ENCODE measurements around the gene HOATZ. TPM values are rescaled to one million over a fixed set of nuclear protein-coding genes. Genes with fewer than 3 reads are reported as not detected.

HOATZ gene
- total RNA-seq, 1 donor from 2014 or later, result not detected

- H3K27ac Mint-ChIP-seq (ENCODE audit: unreplicated experiment), result no peak overlapping the region
- H3K4me1 Mint-ChIP-seq (ENCODE audit: unreplicated experiment), result peaks cover 3% of the 10 kb centered on the region
- peaks cover 5% of the 10 kb centered on the region for H3K27me3 Mint-ChIP-seq (ENCODE audit: unreplicated experiment)
- DNase-seq (ENCODE audit: low spot score), result no peak
- H3K36me3 Mint-ChIP-seq (ENCODE audit: low read depth, unreplicated experiment), result no peaks in the 10 kb centered on the region
- no peaks in the 10 kb centered on the region for H3K9me3 Mint-ChIP-seq (ENCODE audit: unreplicated experiment)
- TF ChIP-seq CTCF (IDR thresholded peaks at IDR 0.05; ENCODE audit: unreplicated experiment), result no peak
- H3K4me3 Mint-ChIP-seq (ENCODE audit: unreplicated experiment), result no peak overlapping the region
Observed at GRCh38 chr11:111515591-111515990, 1.0 kb downstream of the HOATZ start.

- TF ChIP-seq CTCF (IDR thresholded peaks at IDR 0.05; ENCODE audit: unreplicated experiment), result no peak
- Mint-ChIP-seq H3K4me3 (ENCODE audit: unreplicated experiment) (no peak overlapping the region), H3K36me3 (ENCODE audit: low read depth, unreplicated experiment) (no peaks in the 10 kb centered on the region), H3K9me3 (ENCODE audit: unreplicated experiment) (no peaks in the 10 kb centered on the region), H3K27ac (ENCODE audit: unreplicated experiment) (no peak overlapping the region), H3K27me3 (ENCODE audit: unreplicated experiment) (peaks cover 4% of the 10 kb centered on the region), H3K4me1 (ENCODE audit: unreplicated experiment) (no peaks in the 10 kb centered on the region)
- DNase-seq (ENCODE audit: low spot score), result no peak
Observed at GRCh38 chr11:111518668-111519067, 4.1 kb downstream of the HOATZ start.

GRCh38 chr11:111520560-111520959 lies 6.0 kb downstream of the HOATZ start:
- H3K27ac Mint-ChIP-seq (ENCODE audit: unreplicated experiment), result no peak overlapping the region
- no peak for DNase-seq (ENCODE audit: low spot score)
- H3K27me3 Mint-ChIP-seq (ENCODE audit: unreplicated experiment), result peaks cover 5% of the 10 kb centered on the region

GRCh38 chr11:111521135-111521534 lies 6.6 kb downstream of the HOATZ start:
- no peak for DNase-seq (ENCODE audit: low spot score)
- TF ChIP-seq CTCF (IDR thresholded peaks at IDR 0.05; ENCODE audit: unreplicated experiment), result no peak
- no peaks in the 10 kb centered on the region for H3K36me3 Mint-ChIP-seq (ENCODE audit: low read depth, unreplicated experiment)
- no peak overlapping the region for H3K4me3 Mint-ChIP-seq (ENCODE audit: unreplicated experiment)
- no peaks in the 10 kb centered on the region for H3K9me3 Mint-ChIP-seq (ENCODE audit: unreplicated experiment)
- H3K4me1 Mint-ChIP-seq (ENCODE audit: unreplicated experiment), result peaks cover under 1% of the 10 kb centered on the region
- no peak overlapping the region for H3K27ac Mint-ChIP-seq (ENCODE audit: unreplicated experiment)
- peaks cover 5% of the 10 kb centered on the region for H3K27me3 Mint-ChIP-seq (ENCODE audit: unreplicated experiment)

More at GRCh38 chr11:111520560-111520959, 6.0 kb downstream of the HOATZ start:
- no peak overlapping the region for H3K4me3 Mint-ChIP-seq (ENCODE audit: unreplicated experiment)
- TF ChIP-seq CTCF (IDR thresholded peaks at IDR 0.05; ENCODE audit: unreplicated experiment), result no peak
- H3K4me1 Mint-ChIP-seq (ENCODE audit: unreplicated experiment), result no peaks in the 10 kb centered on the region
- no peaks in the 10 kb centered on the region for H3K36me3 Mint-ChIP-seq (ENCODE audit: low read depth, unreplicated experiment)
- H3K9me3 Mint-ChIP-seq (ENCODE audit: unreplicated experiment), result no peaks in the 10 kb centered on the region

- DNase-seq (ENCODE audit: low spot score), result no peak
- no peaks in the 10 kb centered on the region for H3K36me3 Mint-ChIP-seq (ENCODE audit: low read depth, unreplicated experiment)
- H3K27ac Mint-ChIP-seq (ENCODE audit: unreplicated experiment), result no peak overlapping the region
- no peak overlapping the region for H3K4me3 Mint-ChIP-seq (ENCODE audit: unreplicated experiment)
- peaks cover 5% of the 10 kb centered on the region for H3K27me3 Mint-ChIP-seq (ENCODE audit: unreplicated experiment)
- no peak for TF ChIP-seq CTCF (IDR thresholded peaks at IDR 0.05; ENCODE audit: unreplicated experiment)
- peaks cover 5% of the 10 kb centered on the region for H3K4me1 Mint-ChIP-seq (ENCODE audit: unreplicated experiment)
- no peaks in the 10 kb centered on the region for H3K9me3 Mint-ChIP-seq (ENCODE audit: unreplicated experiment)
Observed at GRCh38 chr11:111522426-111522825, 7.8 kb downstream of the HOATZ start.
